ENCODE measurements around the gene RDH16. TPM values are rescaled to one million over a fixed set of nuclear protein-coding genes. Genes with fewer than 3 reads are reported as not detected.
A peak's percentile ranks its signal among the peaks of the same experiment; 100 is the strongest.

The RDH16 gene, protein sequence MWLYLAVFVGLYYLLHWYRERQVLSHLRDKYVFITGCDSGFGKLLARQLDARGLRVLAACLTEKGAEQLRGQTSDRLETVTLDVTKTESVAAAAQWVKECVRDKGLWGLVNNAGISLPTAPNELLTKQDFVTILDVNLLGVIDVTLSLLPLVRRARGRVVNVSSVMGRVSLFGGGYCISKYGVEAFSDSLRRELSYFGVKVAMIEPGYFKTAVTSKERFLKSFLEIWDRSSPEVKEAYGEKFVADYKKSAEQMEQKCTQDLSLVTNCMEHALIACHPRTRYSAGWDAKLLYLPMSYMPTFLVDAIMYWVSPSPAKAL
- total RNA-seq (under 1 TPM; 0.08 to 0.35 (median 0.25) TPM), polyA plus RNA-seq (under 1 TPM; 0.77 to 0.84 TPM)

DNA sequence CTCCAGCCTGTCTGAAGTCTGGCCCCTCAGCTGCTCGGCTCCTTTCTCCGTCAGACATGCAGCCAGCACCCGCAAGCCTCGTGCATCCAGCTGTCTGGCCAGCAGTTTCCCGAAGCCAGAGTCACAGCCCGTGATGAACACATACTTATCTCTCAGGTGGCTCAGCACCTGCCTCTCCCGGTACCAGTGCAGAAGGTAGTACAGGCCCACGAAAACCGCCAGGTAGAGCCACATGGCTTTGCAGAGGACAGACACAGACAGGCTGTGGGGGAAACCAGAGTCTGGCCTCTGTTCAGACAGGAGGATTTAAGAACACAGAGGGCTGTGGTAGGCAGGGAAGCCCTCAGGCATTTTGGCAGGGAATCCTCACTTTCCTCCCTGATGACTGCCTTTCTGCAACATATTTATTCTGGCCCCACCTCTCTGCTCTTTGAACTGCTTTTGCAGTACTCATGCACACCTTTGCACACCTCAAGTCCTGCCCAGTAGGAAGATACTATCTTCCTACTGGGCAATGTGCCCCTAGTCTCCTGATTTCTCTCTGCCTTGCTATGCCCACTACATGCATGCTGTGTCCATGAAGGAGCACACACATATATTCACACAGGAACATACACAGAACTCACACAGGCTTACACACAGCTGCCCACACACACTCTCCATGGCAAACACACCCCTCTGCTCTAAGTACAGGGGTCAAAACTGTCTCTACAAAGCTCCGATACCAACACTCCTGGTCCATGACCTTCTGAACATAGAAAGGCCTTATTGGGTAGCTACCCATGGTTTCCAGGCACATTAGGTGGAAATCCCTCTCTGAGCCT, at the start of gene RDH16:
Gene RDH16 (minus strand): TSS at position 380 of the 824 bp plus-strand sequence. CDS start 146 bp downstream, at position 234.
- H3K9me3 ChIP-seq: no peaks in the 10 kb centered on the region
- H3K4me1 ChIP-seq: no peaks in the 10 kb centered on the region
- no peak within 1 kb of the TSS for H3K27ac ChIP-seq
- intact Hi-C loops (cut with DNase I): no loop called here
- TF ChIP-seq, protein P1, sequence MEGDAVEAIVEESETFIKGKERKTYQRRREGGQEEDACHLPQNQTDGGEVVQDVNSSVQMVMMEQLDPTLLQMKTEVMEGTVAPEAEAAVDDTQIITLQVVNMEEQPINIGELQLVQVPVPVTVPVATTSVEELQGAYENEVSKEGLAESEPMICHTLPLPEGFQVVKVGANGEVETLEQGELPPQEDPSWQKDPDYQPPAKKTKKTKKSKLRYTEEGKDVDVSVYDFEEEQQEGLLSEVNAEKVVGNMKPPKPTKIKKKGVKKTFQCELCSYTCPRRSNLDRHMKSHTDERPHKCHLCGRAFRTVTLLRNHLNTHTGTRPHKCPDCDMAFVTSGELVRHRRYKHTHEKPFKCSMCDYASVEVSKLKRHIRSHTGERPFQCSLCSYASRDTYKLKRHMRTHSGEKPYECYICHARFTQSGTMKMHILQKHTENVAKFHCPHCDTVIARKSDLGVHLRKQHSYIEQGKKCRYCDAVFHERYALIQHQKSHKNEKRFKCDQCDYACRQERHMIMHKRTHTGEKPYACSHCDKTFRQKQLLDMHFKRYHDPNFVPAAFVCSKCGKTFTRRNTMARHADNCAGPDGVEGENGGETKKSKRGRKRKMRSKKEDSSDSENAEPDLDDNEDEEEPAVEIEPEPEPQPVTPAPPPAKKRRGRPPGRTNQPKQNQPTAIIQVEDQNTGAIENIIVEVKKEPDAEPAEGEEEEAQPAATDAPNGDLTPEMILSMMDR (IDR thresholded peaks at IDR 0.05): no peak
- no peaks in the 10 kb centered on the region for H3K27me3 ChIP-seq
- DNase-seq (no peak), ATAC-seq (no peak), FAIRE-seq (no peak)
- H3K36me3 ChIP-seq: no peaks in the 10 kb centered on the region
- WGBS, 2 donors: 81 to 87% methylated on average over 10 of the region's 10 CpGs
- no peak within 1 kb of the TSS for H3K4me3 ChIP-seq

DNA sequence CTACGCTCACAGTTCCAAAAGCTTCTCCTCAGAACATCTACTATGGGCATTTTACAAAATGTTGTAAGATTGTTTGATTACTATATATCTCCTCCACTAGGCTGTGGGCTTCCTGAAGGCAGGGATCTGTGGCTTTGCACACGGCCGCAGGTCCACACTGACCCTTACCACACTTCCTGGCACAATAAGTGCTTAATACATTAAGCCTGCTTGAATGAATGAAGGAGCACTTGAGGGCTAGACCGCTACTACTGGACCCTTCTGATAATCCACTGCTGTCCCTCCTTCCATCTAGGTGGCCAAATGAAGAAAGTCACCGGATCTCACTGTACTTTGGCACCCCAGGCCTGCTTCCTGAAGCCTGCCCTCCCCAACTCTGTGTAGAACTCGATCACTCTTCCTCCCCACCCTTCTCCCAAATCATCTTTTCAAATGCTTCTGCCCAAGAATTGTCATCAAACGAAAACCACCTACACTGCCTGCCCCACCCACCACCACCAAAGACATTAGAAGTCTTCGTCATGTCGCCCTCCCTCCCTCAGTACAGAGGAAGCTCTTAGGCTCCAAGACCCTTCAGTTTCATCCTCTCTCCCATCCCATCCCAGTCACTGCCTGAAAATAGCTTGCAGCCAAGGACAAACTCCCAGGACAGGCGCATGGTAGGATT, 49.5 kb upstream of the RDH16 start:
- intact Hi-C loops (cut with DNase I): no loop called here
- H3K4me3 ChIP-seq: peak overlapping the region in 2 of 4 donors; percentile 87 to 95
- peaks cover 0 to 24% (median 11%) of the 10 kb centered on the region in 3 donors for H3K36me3 ChIP-seq
- H3K4me1 ChIP-seq: peaks cover 0 to 1% (median under 1%) of the 10 kb centered on the region in 3 donors
- no peaks in the 10 kb centered on the region for H3K9me3 ChIP-seq
- DNase-seq (no peak), FAIRE-seq (no peak), ATAC-seq (no peak)
- TF ChIP-seq, protein P1 (IDR thresholded peaks at IDR 0.05): peak in 1 of 4 donors; percentile 4
- 60 to 65% methylated on average over 10 of the region's 10 CpGs for WGBS, 2 donors
- no peak overlapping the region for H3K27ac ChIP-seq
- no peaks in the 10 kb centered on the region for H3K27me3 ChIP-seq

DNA sequence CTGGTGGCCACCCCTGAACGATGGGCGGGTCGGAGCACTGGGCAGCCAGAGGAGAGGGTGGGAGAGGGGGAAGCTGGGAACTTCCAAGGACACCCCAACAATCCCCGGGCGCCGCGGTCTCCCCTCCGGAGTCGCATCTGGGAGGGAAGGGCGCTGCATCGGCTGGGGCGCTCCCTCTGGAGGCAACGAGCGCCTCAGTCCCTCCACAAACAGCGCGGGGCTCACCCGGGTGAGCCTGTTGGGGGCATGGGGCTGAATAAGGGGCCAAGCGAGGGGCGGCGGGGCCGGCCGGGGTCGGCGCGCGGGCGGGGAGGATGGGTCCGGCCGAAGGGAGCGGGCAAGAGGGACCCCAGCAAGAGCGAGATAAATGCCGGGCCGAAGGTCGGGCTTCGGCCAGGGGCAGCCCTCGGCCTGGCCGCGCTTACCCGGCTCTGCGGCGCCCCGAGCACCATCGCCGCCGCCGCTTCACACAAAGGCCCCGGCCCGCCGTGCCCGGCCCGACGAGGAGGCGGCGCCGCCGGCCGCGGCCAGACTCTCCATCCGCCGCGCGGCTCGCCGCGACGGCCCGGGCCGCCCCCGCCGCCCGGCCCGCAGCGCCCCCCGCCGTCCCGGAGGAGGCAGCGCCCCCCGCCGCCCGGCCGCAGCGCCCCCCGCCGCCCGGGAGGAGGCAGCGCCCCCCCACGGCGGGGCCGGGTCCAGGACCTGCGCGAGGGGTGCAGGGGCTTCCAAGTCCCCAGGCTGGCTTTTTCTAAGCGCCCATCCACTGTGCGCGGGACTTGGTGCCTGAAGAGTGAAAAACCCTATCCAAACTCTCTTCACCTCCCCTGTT, 48.8 kb upstream of the RDH16 start, which contains the start of gene ZBTB39:
Gene ZBTB39 (minus strand): TSS at position 567 of the 829 bp plus-strand sequence. CDS start 1,629 bp downstream, outside the sequence.
- TF ChIP-seq, protein P1 (IDR thresholded peaks at IDR 0.05): peak; percentile 15 to 45 (median 26)
- intact Hi-C loops (cut with DNase I): no loop called here
- ATAC-seq: peak; percentile 84 to 95 (median 93)
- Histone ChIP-seq H3K27me3 (no peaks in the 10 kb centered on the region), H3K4me1 (peaks cover 0 to 5% (median 5%) of the 10 kb centered on the region in 3 donors), H3K36me3 (peaks cover 0 to 24% (median 11%) of the 10 kb centered on the region in 3 donors), H3K9me3 (no peaks in the 10 kb centered on the region), H3K27ac (peak within 1 kb of the TSS in 2 of 4 donors; percentile 34 to 53), H3K4me3 (peak within 1 kb of the TSS; percentile 79 to 96 (median 91))
- peak; percentile 41 to 89 (median 70) for DNase-seq
- no peak for FAIRE-seq
- WGBS, 2 donors: 1% methylated on average over 47 to 94 of the region's 94 CpGs

DNA sequence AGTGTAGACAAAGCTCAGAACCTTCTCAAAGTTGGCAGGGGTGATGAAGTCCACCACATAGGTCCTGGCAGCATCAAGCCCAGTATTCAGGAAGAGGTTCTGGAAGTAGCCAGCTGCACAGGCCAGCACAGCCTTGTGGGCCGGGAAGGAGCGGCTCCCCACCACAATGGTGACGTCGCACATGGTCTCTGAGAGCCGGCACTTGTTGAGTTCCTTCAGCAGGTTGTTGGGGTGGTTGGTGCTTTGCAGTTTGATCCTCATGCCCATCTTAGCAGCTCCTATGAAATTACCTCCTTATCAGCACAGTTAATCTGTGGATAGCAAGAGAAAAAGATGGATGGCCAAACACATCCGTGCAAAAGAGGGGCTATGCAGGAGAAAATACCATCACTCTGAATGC, 47.2 kb upstream of the RDH16 start:
- 75 to 83% methylated on average over 6 of the region's 6 CpGs for whole genome bisulfite sequencing, 2 donors
- intact Hi-C loops (cut with DNase I): no loop called here
- H3K27me3 ChIP-seq: no peaks in the 10 kb centered on the region

More for the DNA sequence above, 47.2 kb upstream of the RDH16 start:
- H3K36me3 ChIP-seq: peaks cover 0 to 24% (median 11%) of the 10 kb centered on the region in 3 donors
- no peak overlapping the region for H3K27ac ChIP-seq
- peaks cover 0 to 5% (median 5%) of the 10 kb centered on the region in 3 donors for H3K4me1 ChIP-seq
- TF ChIP-seq, protein P1 (IDR thresholded peaks at IDR 0.05): no peak
- FAIRE-seq (no peak), ATAC-seq (no peak), DNase-seq (no peak)
- H3K9me3 ChIP-seq: no peaks in the 10 kb centered on the region
- H3K4me3 ChIP-seq: no peak overlapping the region

All from pancreas (tissue), 10 donors.